Type B pancreatic cell (in vitro differentiated cells): Measurements from ENCODE around the gene NTS. TPM values are rescaled to one million over a fixed set of nuclear protein-coding genes. Genes with fewer than 3 reads are reported as not detected.

Experiments
- DNase-seq: peaks from one replicate; pipeline ENCODE4 v3.0.0; 2021; ENCODE audit warnings: mixed read lengths; ENCODE audit not compliant: unreplicated experiment; ENCODE audit errors: extremely low spot score
- H3K27ac Mint-ChIP-seq: 2 replicates; pipeline ENCODE4 v1.8.0; 2021; ENCODE audit warnings: mild to moderate bottlenecking, mixed read lengths
- H3K27me3 Mint-ChIP-seq: 2 replicates; pipeline ENCODE4 v1.8.0; 2021; ENCODE audit warnings: mixed read lengths
- H3K36me3 Mint-ChIP-seq: 2 replicates; pipeline ENCODE4 v1.8.0; 2021; ENCODE audit warnings: mixed read lengths
- H3K4me1 Mint-ChIP-seq: one replicate; pipeline ENCODE4 v1.8.0; 2021; ENCODE audit warnings: mixed read lengths; ENCODE audit not compliant: unreplicated experiment
- H3K4me3 Mint-ChIP-seq: 2 replicates; pipeline ENCODE4 v1.8.0; 2021; ENCODE audit warnings: mild to moderate bottlenecking, mixed read lengths
- H3K9me3 Mint-ChIP-seq: 2 replicates; pipeline ENCODE4 v1.8.0; 2021; ENCODE audit warnings: mixed read lengths
- CTCF ChIP-seq: fragments of 200-600 bp; sonication (generic); conservative IDR thresholded peaks from 2 replicates; pipeline ENCODE4 v1.5.0; 2021; ENCODE audit warnings: antibody characterized with exemption, mild to moderate bottlenecking
- total RNA-seq: library from RNA; stranded (reverse); gene quantifications from 2 replicates; pipeline ENCODE4 v1.2.1, GENCODE V29; 2021; ENCODE audit warnings: low replicate concordance

NTS gene
- total RNA-seq, 1 donor from 2014 or later = 75.7 TPM

- Mint-ChIP-seq H3K4me1 (no peaks in the 10 kb centered on the region), H3K4me3 (no peak overlapping the region), H3K36me3 (no peaks in the 10 kb centered on the region), H3K27ac (no peak overlapping the region), H3K9me3 (no peaks in the 10 kb centered on the region), H3K27me3 (no peaks in the 10 kb centered on the region)
- no peak for DNase-seq
- TF ChIP-seq CTCF = peak; percentile 89
Measured at GRCh38 chr12:85923767-85924331, 49.8 kb downstream of the NTS start.

DNA sequence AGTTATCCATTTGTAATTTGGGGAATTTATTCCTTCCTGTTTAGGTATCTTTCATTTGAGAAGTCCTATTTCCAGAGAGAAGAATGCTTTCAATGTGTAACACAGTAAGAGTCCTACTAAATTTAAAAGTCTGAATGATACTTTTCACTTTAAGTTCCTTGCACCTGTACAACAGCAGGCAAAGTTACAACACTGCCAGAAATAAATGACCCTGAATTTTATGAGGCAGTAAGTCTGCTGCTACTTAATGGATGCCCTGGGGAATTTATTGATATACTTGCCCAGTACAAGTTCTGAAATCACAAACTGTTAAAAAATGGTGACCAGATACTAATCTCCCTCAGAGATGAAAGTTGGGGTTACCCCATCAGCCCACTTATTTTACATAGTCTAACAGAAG lies 53.1 kb downstream of the NTS start:
- Mint-ChIP-seq H3K4me1 (no peaks in the 10 kb centered on the region), H3K4me3 (no peak overlapping the region), H3K9me3 (no peaks in the 10 kb centered on the region), H3K27me3 (no peaks in the 10 kb centered on the region), H3K36me3 (no peaks in the 10 kb centered on the region), H3K27ac (no peak overlapping the region)
- no peak for TF ChIP-seq CTCF
- no peak for DNase-seq

Other genes with a start within 250 kb of the NTS start
- gene RASSF9, start 37.9 kb upstream of the NTS start, total RNA-seq = 2.0 and 5.3 TPM in 2 replicates